Breast epithelium (tissue), 4 donors: ENCODE measurements around the gene ATXN7L1. TPM values are rescaled to one million over a fixed set of nuclear protein-coding genes. Genes with fewer than 3 reads are reported as not detected.
"Not testable (repeated sequence)": the region's sequence is repeated elsewhere in the genome, so short reads cannot be mapped to it uniquely, and the experiment has no call there.

ENCODE experiments used
- DNase-seq, 2 donors: peaks; one replicate each; pipeline ENCODE4 v3.0.0-alpha.2; 2019; ENCODE audit warnings: low spot score in 2 of 2
- H3K27ac ChIP-seq, 2 donors: fragments of 200-600 bp; sonication (generic) in 1 of 2; one replicate each; pipeline ENCODE4 v1.5.1; 2016 to 2019; ENCODE audit warnings: mild to moderate bottlenecking in 1 of 2
- H3K27me3 ChIP-seq, 2 donors: fragments of 200-600 bp; sonication (generic) in 1 of 2; one replicate each; pipeline versions ENCODE4 v1.5.1 to v1.6.0; 2017 to 2019; ENCODE audit warnings: control low read depth in 1 of 2, mild to moderate bottlenecking in 1 of 2
- H3K36me3 ChIP-seq: fragments of 200-600 bp; one replicate; pipeline ENCODE4 v1.5.1; 2019
- H3K4me1 ChIP-seq, 2 donors: fragments of 200-600 bp; sonication (generic); one replicate each; pipeline ENCODE4 v1.5.1; 2016 to 2019; ENCODE audit warnings: control low read depth in 1 of 2
- H3K4me3 ChIP-seq, 3 donors: fragments of 200-600 bp; sonication (generic); 1 replicate in 2 of 3; 2 replicates in 1 of 3; pipeline ENCODE4 v1.5.1; 2016 to 2019; ENCODE audit warnings: mild to moderate bottlenecking in 3 of 3, moderate library complexity in 2 of 3
- H3K9me3 ChIP-seq, 2 donors: fragments of 200-600 bp; sonication (generic) in 1 of 2; one replicate each; pipeline ENCODE4 v1.5.1; 2016 to 2019; ENCODE audit warnings: control low read depth in 1 of 2
- POLR2A ChIP-seq: fragments of 450-650 bp; IDR thresholded peaks from one replicate; pipeline ENCODE4 v1.6.1; 2016; ENCODE audit warnings: antibody characterized with exemption, mild to moderate bottlenecking, moderate library complexity
- POLR2AphosphoS5 ChIP-seq, 3 donors: sonication (generic); formaldehyde crosslinking; IDR thresholded peaks; one replicate each; pipeline ENCODE4 v1.6.1; 2017; ENCODE audit warnings: antibody characterized with exemption in 3 of 3
- intact Hi-C: fragments of 100-400 bp; cut with DNase I; formaldehyde crosslinking; loops from one replicate; pipeline ENCODE4 v1.15.1; 2023; ENCODE audit warnings: low total_unique reads
- total RNA-seq, 3 donors: library from RNA; depleted of rRNA; stranded (reverse); fragments of >200 nt; gene quantifications; one replicate each; pipeline ENCODE4 v1.1.0, GENCODE V29; 2016
- TF ChIP-seq, protein P1 (sequence below), 3 donors: fragments of 450-650 bp; IDR thresholded peaks; one replicate each; pipeline ENCODE4 v1.5.1; 2016 to 2017; ENCODE audit warnings: antibody characterized with exemption in 3 of 3, mild to moderate bottlenecking in 3 of 3, moderate library complexity in 3 of 3

Gene ATXN7L1
- total RNA-seq, 3 donors from 2014 or later, result 10.7 to 18.4 (median 12.5) TPM

DNA sequence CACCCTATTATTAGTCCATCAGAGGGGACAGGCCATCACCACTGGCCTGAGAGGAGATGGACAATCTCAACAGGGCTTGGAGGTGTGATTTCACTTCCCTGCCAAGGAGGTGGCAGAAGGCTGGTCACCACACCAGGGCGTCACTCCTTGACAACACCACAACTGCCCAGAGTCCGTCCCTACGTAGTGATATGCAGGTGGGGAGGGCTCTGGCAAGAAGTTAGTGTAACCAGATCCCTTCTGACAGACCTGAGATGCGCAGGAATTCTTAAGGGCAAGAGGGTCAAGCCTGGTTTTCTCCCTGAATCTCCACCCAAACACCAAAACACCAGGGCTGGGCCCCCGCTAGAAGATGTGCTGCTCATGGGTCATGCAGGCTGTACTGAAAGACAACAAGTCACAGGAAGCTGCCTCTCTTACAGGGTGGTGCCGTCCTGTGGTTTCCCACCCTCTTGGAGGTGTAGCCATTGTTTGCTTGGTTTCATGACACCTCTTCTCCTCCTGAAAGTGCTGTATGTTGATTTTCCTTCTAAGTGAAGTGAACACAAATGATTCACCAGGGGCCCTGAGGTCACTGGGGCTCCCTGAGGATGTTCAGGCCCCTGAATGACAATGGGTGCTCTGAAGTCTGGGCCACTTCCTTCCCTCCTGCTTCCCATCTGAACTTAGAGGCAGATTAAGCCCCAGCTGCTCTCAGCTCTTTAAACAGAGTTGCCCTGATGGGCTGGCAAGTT is 27.1 kb downstream of the ATXN7L1 start:
- intact Hi-C loops, result no loop called here
- no peak for DNase-seq
- Histone ChIP-seq H3K4me1 (no peaks in the 10 kb centered on the region), H3K36me3 (no peaks in the 10 kb centered on the region), H3K4me3 (no peak overlapping the region), H3K9me3 (no peaks in the 10 kb centered on the region), H3K27me3 (no peaks in the 10 kb centered on the region), H3K27ac (no peak overlapping the region)
- no peak for TF ChIP-seq POLR2A
- no peak for TF ChIP-seq POLR2AphosphoS5 (IDR thresholded peaks at IDR 0.05)
- TF ChIP-seq, protein P1, sequence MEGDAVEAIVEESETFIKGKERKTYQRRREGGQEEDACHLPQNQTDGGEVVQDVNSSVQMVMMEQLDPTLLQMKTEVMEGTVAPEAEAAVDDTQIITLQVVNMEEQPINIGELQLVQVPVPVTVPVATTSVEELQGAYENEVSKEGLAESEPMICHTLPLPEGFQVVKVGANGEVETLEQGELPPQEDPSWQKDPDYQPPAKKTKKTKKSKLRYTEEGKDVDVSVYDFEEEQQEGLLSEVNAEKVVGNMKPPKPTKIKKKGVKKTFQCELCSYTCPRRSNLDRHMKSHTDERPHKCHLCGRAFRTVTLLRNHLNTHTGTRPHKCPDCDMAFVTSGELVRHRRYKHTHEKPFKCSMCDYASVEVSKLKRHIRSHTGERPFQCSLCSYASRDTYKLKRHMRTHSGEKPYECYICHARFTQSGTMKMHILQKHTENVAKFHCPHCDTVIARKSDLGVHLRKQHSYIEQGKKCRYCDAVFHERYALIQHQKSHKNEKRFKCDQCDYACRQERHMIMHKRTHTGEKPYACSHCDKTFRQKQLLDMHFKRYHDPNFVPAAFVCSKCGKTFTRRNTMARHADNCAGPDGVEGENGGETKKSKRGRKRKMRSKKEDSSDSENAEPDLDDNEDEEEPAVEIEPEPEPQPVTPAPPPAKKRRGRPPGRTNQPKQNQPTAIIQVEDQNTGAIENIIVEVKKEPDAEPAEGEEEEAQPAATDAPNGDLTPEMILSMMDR (IDR thresholded peaks at IDR 0.05), result no peak

DNA sequence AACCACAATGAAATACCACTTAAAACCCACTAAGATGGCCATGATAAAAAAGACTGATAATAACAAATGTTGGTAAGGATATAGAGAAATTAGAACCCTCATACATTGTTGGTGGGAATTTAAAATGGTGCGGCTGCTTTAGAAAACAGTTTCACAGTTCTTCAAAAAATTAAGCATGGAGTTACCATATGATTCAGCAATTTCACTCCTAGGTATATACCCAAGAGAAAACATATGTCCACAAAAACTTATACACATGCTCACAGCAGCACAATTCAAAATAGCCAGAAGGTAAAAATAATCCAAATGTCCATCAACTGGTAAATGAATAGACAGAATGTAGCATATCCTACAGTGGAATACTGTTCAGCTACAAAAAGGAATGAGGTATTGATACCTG is 30.0 kb downstream of the ATXN7L1 start:
- Histone ChIP-seq H3K36me3 (no peaks in the 10 kb centered on the region), H3K27ac (no peak overlapping the region), H3K4me1 (no peaks in the 10 kb centered on the region), H3K27me3 (no peaks in the 10 kb centered on the region), H3K4me3 (no peak overlapping the region), H3K9me3 (no peaks in the 10 kb centered on the region)
- intact Hi-C loops, result no loop called here
- no peak for DNase-seq
- TF ChIP-seq POLR2AphosphoS5 (IDR thresholded peaks at IDR 0.05), result no peak
- TF ChIP-seq POLR2A, result no peak
- TF ChIP-seq, protein P1 (IDR thresholded peaks at IDR 0.05), result no peak

DNA sequence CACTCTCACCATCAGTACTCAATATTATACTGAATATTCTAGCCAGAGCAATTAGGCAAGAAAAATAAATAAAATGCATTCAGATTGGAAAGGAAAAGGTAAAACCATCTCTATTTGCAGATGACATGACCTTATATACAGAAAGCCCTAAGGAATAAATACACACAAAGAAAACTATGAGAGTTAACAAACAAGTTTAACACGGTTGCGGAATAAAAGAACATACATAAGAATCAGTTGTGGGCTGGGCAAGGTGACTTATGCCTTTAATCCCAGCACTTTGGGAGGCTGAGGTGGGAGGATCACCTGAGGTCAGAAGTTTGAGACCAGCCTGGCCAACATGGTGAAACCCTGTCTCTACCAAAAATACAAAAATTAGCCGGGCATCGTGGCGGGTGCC is 31.7 kb downstream of the ATXN7L1 start:
- H3K27me3 ChIP-seq, H3K4me1 ChIP-seq, H3K4me3 ChIP-seq, intact Hi-C loops, DNase-seq, H3K27ac ChIP-seq, H3K9me3 ChIP-seq, H3K36me3 ChIP-seq: not testable (repeated sequence)

DNA sequence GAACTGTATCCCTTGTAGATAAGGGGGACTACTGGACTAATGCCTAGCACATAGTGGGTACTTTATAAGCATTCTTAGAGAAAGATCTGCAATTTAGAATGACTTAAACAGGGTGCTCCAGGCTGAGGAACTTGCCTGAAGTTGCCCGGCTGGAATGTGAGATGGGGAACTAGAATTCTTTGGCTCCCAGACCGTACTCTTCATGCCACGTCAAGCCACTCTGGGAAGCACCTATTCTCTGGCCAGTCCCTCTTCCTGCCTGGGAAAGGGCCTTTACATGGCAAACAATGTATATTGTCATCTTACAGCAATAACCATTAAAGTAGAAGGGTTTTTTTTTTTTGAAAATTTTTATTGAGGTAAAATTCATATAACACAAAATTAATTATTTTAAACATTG is 34.5 kb downstream of the ATXN7L1 start:
- Histone ChIP-seq H3K36me3 (no peaks in the 10 kb centered on the region), H3K27me3 (no peaks in the 10 kb centered on the region), H3K9me3 (no peaks in the 10 kb centered on the region), H3K4me1 (no peaks in the 10 kb centered on the region), H3K27ac (peak overlapping the region; percentile 46 to 69), H3K4me3 (no peak overlapping the region)
- intact Hi-C loops, result no loop called here
- DNase-seq, result peak in 1 of 2 donors; percentile 56
- TF ChIP-seq, protein P1 (IDR thresholded peaks at IDR 0.05), result no peak
- TF ChIP-seq POLR2AphosphoS5 (IDR thresholded peaks at IDR 0.05) (no peak), POLR2A (no peak)

DNA sequence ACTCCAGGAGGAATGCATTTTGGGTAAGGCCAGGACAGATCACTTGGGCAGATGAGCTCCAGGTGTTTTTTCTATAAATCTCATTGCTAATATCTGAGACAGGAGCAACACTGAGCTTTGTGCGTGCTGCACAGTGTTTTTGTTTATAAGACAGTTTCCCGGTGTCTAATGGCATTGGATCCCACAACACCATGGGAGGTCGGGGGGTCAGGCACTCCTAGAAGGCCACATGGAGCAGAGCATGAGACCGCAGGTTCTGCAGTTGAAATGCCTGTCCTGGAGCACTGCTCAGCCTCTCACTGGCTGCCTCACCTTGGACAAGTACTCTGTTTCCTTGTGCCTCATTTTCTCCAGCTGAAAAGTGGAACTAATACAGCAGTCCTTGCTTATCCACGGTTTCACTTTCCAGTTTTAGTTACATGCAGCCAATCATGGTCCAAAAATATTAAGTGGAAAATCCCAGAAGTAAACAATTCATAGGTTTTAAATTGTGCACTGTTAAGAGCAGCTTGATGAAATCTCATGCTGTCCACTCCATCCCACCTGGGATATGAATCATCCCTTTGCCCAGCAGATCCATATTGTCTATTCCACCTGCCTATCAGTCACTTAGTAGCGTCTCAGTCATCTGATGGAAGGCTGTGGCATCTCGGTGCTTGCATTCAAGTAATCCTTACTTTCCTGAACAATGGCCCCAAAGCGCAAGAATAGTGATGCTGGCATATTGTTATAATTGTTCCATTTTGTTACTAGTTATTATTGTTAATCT is 35.2 kb downstream of the ATXN7L1 start:
- H3K36me3 ChIP-seq, result no peaks in the 10 kb centered on the region
- no peaks in the 10 kb centered on the region for H3K9me3 ChIP-seq
- H3K4me1 ChIP-seq, result no peaks in the 10 kb centered on the region
- no peaks in the 10 kb centered on the region for H3K27me3 ChIP-seq
- no peak for DNase-seq
- TF ChIP-seq, protein P1 (IDR thresholded peaks at IDR 0.05), result no peak
- TF ChIP-seq POLR2A, result no peak
- TF ChIP-seq POLR2AphosphoS5 (IDR thresholded peaks at IDR 0.05), result no peak
- H3K27ac ChIP-seq, result peak overlapping the region; percentile 46 to 69
- H3K4me3 ChIP-seq, result no peak overlapping the region
- intact Hi-C loops, result loop anchor here (1.0 kb wide), 1 partner anchor 31 kb away; no protein-coding TSS in a partner anchor
